GM08714 (cell line): ENCODE measurements around the gene OGFOD2.

Experiments
- H3K4me3 ChIP-seq: fragments of 200-500 bp; sonication (Bioruptor generic); 2 replicates; pipeline ENCODE4 v1.5.1; 2014; ENCODE audit warnings: mild to moderate bottlenecking, low read length, inconsistent platforms
- ZNF274 ChIP-seq: IDR thresholded peaks from 2 replicates; pipeline ENCODE4 v1.6.1; 2012; ENCODE audit warnings: mild to moderate bottlenecking, low read depth, low read length

OGFOD2 gene

GRCh38 chr12:123027726-123028445, 52.8 kb downstream of the OGFOD2 start:
- TF ChIP-seq ZNF274, result no peak
- H3K4me3 ChIP-seq, result no peak overlapping the region

- no peak for TF ChIP-seq ZNF274
- no peak overlapping the region for H3K4me3 ChIP-seq
These were observed 53.4 kb downstream of the OGFOD2 start for GRCh38 chr12:123028475-123028874.

- no peak for TF ChIP-seq ZNF274
- no peak overlapping the region for H3K4me3 ChIP-seq
These were observed 54.5 kb downstream of the OGFOD2 start for GRCh38 chr12:123029550-123029949.
